HCT116 (cell line): ENCODE results near the gene MBD6.

ENCODE experiments used
- CEBPB ChIP-seq: IDR thresholded peaks from 2 replicates; pipeline ENCODE4 v1.6.1; 2012; ENCODE audit warnings: low read depth
- POLR2A ChIP-seq: IDR thresholded peaks from 2 replicates; pipeline ENCODE4 v1.7.0; 2011; ENCODE audit warnings: borderline replicate concordance; ENCODE audit not compliant: insufficient read depth, insufficient read length; ENCODE audit errors: extremely low read depth
- POLR2AphosphoS5 ChIP-seq: IDR thresholded peaks from 2 replicates; pipeline ENCODE4 v1.6.1; 2011; ENCODE audit warnings: mild to moderate bottlenecking, low read depth, low read length, moderate library complexity
- TCF7L2 ChIP-seq: IDR thresholded peaks from 2 replicates; pipeline ENCODE4 v1.7.0; 2011; ENCODE audit warnings: borderline replicate concordance, inconsistent platforms; ENCODE audit not compliant: insufficient read depth, insufficient read length; ENCODE audit errors: extremely low read depth
- YY1 ChIP-seq: IDR thresholded peaks from 2 replicates; pipeline ENCODE4 v1.6.1; 2011; ENCODE audit warnings: low read length, low read depth, moderate library complexity, mild to moderate bottlenecking; ENCODE audit not compliant: insufficient replicate concordance; ENCODE audit errors: extremely low read depth
- TF ChIP-seq, protein P1 (sequence below): IDR thresholded peaks from 2 replicates; pipeline ENCODE4 v1.6.1; 2012
- TF ChIP-seq, protein P2 (sequence below), 3 experiments: fragments of 200-600 bp in 1 of 3; sonication (generic) in 1 of 3; IDR thresholded peaks in 2 of 3; conservative IDR thresholded peaks in 1 of 3; 2 replicates each; pipeline ENCODE4 v1.5.1; 2012 to 2017; ENCODE audit warnings: low read depth in 2 of 3, low read length in 2 of 3, antibody characterized with exemption in 1 of 3, borderline replicate concordance in 1 of 3, control low read depth in 1 of 3, mild to moderate bottlenecking in 1 of 3, mixed read lengths in 1 of 3, mixed run types in 1 of 3, moderate library complexity in 1 of 3; ENCODE audit not compliant: insufficient read depth in 1 of 3
- TF ChIP-seq, protein P3 (sequence below): IDR thresholded peaks from 2 replicates; pipeline ENCODE4 v1.6.1; 2012
- TF ChIP-seq, protein P4 (sequence below): IDR thresholded peaks from 2 replicates; pipeline ENCODE4 v1.6.1; 2012; ENCODE audit warnings: low read depth

DNA sequence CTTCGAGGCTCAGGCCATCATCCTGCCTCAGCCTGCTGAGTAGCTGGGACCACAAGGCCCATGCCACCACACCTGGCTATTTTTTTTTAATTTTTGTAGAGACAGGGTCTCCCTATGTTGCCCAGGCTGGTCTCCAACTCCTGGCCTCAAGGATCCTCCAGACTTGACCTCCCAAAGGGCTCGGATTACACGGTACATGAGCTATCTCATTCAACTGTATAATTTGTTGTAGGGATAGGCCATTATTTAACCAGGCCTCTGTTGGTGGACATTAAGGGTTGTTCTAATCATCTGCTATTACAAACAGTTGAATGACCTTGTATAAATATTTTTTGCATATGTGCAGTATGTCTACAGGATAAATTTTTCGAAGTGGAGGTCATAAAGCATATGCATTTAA lies 36.2 kb downstream of the MBD6 start:
- TF ChIP-seq, protein P1, sequence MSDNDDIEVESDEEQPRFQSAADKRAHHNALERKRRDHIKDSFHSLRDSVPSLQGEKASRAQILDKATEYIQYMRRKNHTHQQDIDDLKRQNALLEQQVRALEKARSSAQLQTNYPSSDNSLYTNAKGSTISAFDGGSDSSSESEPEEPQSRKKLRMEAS: no peak
- TF ChIP-seq, protein P2, sequence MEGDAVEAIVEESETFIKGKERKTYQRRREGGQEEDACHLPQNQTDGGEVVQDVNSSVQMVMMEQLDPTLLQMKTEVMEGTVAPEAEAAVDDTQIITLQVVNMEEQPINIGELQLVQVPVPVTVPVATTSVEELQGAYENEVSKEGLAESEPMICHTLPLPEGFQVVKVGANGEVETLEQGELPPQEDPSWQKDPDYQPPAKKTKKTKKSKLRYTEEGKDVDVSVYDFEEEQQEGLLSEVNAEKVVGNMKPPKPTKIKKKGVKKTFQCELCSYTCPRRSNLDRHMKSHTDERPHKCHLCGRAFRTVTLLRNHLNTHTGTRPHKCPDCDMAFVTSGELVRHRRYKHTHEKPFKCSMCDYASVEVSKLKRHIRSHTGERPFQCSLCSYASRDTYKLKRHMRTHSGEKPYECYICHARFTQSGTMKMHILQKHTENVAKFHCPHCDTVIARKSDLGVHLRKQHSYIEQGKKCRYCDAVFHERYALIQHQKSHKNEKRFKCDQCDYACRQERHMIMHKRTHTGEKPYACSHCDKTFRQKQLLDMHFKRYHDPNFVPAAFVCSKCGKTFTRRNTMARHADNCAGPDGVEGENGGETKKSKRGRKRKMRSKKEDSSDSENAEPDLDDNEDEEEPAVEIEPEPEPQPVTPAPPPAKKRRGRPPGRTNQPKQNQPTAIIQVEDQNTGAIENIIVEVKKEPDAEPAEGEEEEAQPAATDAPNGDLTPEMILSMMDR (IDR thresholded peaks at IDR 0.05 in 2 of 3, conservative IDR thresholded peaks at IDR 0.05 in 1 of 3; ENCODE audit: borderline replicate concordance in 1 of 3, insufficient read depth in 1 of 3, low read depth in 2 of 3, low read length in 2 of 3): no peak
- TF ChIP-seq TCF7L2 (no peak), YY1 (no peak), CEBPB (no peak), POLR2A (no peak), POLR2AphosphoS5 (no peak)
- TF ChIP-seq, protein P3, sequence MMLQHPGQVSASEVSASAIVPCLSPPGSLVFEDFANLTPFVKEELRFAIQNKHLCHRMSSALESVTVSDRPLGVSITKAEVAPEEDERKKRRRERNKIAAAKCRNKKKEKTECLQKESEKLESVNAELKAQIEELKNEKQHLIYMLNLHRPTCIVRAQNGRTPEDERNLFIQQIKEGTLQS: no peak
- TF ChIP-seq, protein P4, sequence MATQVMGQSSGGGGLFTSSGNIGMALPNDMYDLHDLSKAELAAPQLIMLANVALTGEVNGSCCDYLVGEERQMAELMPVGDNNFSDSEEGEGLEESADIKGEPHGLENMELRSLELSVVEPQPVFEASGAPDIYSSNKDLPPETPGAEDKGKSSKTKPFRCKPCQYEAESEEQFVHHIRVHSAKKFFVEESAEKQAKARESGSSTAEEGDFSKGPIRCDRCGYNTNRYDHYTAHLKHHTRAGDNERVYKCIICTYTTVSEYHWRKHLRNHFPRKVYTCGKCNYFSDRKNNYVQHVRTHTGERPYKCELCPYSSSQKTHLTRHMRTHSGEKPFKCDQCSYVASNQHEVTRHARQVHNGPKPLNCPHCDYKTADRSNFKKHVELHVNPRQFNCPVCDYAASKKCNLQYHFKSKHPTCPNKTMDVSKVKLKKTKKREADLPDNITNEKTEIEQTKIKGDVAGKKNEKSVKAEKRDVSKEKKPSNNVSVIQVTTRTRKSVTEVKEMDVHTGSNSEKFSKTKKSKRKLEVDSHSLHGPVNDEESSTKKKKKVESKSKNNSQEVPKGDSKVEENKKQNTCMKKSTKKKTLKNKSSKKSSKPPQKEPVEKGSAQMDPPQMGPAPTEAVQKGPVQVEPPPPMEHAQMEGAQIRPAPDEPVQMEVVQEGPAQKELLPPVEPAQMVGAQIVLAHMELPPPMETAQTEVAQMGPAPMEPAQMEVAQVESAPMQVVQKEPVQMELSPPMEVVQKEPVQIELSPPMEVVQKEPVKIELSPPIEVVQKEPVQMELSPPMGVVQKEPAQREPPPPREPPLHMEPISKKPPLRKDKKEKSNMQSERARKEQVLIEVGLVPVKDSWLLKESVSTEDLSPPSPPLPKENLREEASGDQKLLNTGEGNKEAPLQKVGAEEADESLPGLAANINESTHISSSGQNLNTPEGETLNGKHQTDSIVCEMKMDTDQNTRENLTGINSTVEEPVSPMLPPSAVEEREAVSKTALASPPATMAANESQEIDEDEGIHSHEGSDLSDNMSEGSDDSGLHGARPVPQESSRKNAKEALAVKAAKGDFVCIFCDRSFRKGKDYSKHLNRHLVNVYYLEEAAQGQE: no peak
